Activated T-helper 1 cell treated with anti-CD3 and anti-CD28 coated beads, Interleukin-2, amount 50 U/mL, for 16 hours (primary cell): ENCODE measurements around the gene BCLAF1.
"Not testable (repeated sequence)": the region's sequence is repeated elsewhere in the genome, so short reads cannot be mapped to it uniquely, and the experiment has no call there.

Experiments
- DNase-seq, 2 donors: peaks; one replicate each; pipeline ENCODE4 v3.0.0-alpha.2; 2020; ENCODE audit warnings: low read depth in 1 of 2, low spot score in 1 of 2

The BCLAF1 gene

GRCh38 chr6:136249811-136250685 lies 39.6 kb downstream of the BCLAF1 start, which contains the start of gene MTFR2:
Gene MTFR2 (minus strand): TSS chr6:136250311. CDS start chr6:136249099, 1,212 bp downstream.
- peak; percentile 77 to 83 for DNase-seq

GRCh38 chr6:136249336-136249735 lies 40.3 kb downstream of the BCLAF1 start:
- no peak for DNase-seq

DNA sequence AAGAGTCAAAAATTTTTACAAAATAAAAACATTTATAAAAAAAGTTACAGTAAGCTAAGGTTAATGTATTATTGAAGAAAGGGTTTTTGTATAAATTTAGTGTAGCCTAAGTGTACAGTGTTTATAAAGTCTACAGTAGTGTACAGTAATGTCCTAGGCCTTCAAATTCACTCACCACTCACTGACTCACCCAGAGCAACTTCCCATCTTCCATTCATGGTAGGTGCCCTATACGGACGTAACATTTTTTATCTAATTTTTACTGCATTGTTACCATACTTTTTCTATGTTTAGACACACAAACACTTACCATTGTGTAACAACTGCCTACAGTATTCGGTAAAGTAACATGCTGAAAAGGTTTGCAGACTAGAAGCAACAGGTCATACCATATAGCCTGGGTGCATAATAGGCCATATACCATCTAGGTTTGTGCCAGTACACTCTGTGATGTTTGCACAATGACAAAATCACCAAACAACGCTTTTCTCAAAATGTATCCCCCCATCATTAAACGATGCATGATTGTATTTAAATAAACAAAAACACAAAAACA lies 45.5 kb downstream of the BCLAF1 start:
- no peak for DNase-seq

DNA sequence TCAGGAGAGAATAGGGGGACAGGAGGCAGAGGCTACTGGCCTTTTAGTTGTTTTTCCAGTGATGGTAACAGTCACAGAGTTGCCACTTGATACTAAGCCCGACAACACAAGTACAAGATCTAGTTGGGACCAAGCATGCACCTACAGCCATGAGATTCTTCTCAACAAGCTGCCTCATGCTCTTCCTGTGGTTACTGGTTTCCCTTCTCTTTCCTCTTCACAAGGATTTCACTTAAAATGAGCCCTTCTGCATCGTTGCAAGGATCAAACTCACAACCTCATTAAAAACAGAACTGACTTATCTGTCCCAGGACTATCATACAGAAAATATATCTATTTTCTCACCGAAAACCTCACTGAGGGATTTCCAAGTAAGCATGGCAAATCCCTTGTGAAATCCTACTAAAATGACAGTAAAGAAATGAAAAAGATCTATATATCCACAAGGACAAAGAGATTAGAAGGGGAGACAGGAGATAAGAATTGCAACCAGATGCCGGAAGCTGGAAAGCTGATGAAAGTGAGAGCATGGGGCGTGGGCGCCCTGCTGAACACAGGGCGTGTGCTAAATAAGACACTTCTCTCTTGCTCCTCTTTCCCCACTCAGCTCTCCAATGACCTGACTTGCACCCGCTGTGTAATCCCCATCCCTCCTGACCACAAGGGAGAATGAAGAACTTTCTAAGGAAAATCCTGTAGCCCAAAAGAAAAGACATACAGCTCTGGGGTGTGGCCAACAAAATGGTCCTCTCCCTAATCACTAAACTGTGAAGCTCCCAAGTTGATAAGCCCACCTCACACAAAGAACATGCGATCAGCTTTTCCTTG lies 53.0 kb downstream of the BCLAF1 start:
- no peak for DNase-seq

- no peak for DNase-seq
Observed at GRCh38 chr6:136235233-136235564, 54.4 kb downstream of the BCLAF1 start.

DNA sequence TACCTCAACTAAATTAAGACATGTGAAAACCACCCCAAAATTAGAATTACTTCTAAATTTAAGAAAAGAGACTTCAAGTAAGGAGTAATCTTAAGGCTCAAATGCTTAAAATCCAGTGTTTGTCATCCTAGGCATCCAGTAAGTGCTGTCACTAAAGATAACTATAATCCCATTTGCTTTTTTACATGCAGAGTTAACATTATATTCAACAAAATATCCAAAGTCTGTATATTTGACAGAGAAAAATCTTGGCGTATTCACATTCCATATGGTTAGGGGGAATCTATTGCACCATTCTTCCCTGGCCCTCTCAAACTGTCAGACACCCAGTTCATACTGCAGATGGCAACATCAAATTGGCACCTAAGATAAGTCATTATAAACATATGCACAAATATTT lies 56.9 kb downstream of the BCLAF1 start:
- no peak for DNase-seq

- DNase-seq: no peak
Observed at GRCh38 chr6:136230219-136230853, 59.3 kb downstream of the BCLAF1 start.

GRCh38 chr6:136228814-136229213 lies 60.8 kb downstream of the BCLAF1 start:
- no peak for DNase-seq

DNA sequence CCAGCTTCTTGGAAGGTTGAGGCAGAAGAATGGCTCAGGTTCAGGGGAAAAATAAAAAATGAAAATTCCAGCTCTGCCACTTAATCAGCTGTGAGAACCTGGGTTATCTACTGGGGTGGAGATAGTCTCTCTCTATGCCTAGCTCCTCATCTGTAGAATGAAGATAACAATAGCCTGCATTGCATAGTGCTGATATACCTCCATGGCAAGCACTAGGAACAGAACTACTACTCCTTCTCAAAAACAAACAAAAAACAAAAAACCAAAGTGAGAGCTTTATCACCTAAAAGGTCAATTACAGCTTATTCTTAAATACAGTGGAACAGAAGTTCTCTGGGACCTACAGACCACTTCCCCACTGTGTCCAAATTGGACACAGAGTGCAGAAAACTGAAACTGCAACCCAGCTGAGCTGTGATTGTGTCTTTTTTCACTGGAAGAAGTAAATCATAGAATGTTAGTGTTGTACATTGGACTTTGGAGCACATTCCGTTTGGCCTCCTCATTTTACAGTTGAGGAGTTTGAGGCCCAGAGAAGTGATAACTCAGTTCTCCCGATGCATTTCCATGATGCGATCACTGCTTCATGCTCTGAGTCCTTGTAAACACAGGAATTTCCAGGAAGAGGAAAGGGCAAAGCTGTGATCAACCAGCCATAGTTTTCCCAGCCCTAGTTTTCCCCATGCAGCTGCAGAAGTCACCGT lies 62.8 kb downstream of the BCLAF1 start:
- DNase-seq: no peak

DNA sequence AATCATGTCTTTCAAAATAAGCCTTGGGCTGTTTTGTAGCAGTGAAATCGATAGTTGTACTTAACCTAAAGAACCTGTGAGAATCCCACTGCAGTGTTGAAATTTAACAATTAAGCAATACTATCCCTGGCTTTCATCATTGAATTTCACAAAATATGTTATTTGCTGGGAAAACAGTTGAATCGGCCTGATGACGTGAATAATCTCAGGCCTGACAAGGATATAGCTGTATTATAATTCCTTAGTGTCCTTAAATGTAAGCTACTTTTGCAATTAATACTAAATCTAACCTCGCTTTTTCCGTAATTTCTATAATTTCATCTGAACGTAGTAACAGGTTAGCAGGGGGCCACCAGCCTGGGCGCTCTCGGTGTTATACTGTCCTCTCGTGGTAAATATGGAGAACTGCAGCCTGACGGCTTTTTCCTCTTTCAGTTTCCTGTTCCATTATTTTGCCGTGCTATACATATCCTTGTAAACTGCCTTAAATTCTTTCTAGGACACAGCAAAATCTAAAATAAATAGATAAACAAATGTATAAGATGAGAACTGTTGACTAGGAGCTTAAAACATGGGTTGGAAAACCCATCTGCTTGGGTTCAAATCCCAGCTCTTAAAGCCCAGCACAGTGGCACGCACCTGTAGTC lies 63.5 kb downstream of the BCLAF1 start:
- DNase-seq: no peak

GRCh38 chr6:136225496-136225895 lies 64.2 kb downstream of the BCLAF1 start:
- no peak for DNase-seq

DNA sequence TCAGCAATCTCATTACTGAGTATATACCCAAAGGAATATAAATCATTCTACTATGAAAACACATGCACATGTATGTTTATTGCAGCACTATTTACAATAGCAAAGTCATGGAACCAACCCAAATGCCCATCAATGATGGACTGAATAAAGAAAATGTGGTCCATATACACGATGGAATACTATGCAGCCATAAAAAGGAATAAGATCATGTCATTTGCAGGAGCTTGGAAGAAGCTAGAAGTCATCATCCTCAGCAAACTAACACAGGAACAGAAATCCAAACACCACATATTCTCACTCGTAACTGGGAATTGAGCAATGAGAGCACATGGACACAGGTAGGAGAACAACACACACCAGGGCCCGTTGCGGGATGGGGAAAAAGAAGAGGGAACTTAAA lies 64.7 kb downstream of the BCLAF1 start:
- not testable (repeated sequence) for DNase-seq

GRCh38 chr6:136216503-136217401 lies 72.9 kb downstream of the BCLAF1 start:
- DNase-seq: no peak

DNA sequence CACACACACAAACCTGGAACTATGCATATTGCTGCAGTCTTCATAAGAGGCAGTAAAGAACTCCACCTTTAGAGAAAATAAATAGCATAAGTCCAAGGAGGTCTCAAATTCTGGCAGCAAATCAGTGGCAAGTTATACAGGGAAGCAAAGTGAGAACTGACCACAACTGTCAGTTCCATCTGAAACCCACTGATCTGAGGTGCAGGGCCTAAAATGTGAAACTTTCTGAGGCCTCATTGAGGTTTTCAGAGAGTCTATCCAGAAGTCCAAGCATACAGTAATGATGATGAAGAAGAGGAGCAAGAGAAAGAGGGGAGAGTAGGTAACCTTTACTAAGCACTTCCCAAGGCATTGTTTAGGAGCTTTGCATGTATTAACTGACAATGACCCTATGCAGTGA lies 75.8 kb downstream of the BCLAF1 start:
- DNase-seq: no peak

DNA sequence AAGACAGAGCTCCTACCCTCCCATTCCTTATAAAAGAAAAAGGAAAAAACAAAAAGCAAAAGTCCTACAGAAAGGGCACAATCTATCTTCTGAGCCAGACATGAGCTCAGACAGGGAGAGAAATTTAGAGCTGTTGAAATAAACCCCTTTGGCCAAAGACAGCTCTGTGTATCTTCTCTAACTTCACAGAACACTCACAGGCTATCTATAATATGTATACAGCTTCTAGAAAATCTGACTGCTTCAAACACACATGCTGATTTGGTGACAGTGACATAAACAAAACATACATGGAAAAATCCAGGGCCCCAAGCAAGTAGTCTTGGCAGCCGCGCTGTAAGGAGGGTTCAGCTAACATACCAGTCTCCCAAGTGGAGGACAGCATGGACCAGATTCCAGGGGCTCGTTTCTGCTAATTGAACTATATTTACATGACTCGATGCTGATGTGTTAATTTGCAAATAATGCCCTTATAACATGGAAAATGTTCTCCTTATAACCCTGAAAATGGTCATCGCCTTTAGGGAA lies 76.6 kb downstream of the BCLAF1 start:
- DNase-seq: no peak

DNA sequence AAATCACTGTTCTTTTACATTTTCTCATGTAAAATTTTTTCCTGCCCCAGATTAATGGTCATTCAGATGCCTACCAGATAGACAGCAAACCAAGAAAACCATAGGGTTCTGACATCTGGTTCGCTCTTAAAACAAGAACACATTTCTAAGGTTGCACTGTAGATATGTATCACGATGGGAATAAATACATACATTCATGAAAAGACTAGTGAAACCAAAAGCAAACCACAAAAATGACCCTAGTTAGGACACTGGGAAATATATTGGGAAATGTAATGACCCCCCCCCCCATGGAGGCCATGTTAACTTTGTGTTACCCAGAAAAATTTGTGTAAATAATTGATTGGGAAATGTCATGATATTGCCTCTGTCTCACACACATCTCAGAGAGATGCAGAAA lies 77.0 kb downstream of the BCLAF1 start:
- DNase-seq: no peak

DNA sequence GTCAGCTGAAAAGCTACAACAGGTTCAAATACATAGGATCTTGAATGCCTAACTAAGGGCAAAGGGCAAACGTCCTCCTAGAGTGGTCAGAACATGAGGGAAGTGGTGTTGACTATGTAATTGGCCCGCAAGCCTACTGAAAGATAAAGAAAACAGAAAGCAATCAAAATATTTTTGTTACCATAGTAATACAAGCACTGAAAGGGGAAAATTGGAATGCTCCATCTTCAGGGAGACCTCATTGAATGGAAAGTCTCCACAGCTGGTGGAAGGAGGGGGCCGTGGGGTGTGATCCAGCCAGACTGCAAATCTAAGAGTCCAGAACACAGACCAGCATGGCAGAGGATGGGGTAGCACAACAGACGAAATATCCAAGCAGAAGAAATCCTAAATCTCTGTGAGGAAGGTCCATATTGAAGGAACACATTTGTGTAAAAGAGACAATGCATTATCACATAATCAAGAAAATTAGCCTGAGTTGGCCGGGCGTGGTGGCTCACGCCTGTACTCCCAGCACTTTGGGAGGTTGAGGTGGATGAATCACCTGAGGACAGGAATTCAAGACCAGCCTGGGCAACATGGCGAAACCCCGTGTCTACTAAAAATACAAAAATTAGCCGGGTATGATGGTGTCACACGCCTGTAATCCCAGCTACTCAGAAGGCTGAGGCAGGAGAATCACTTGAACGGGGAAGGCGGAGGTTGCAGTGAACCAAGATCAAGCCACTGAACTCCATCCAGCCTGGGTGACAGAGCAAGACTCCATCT lies 79.1 kb downstream of the BCLAF1 start:
- no peak for DNase-seq

GRCh38 chr6:136209496-136209895 lies 80.2 kb downstream of the BCLAF1 start:
- DNase-seq: no peak
